ENCODE results near the gene SMYD2.

The SMYD2 gene

DNA sequence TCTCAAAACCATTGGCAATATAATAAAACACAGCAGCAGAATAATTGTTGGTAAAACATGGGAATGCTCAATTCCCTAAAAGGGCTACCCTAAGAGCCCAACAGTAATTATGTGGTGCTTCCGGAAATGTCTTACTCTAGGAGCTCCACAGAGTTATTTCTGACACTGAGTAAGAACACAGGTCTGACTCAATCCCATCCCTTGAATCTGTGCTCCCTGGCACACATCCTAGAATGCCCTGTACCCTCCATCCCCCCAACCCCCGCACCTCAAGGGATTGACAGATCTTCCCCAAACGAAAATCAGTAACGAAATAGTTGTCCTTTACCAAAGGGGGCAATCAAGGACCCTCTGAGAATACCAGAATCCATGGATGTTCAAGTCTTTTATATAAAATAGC, 71.9 kb downstream of the SMYD2 start:
- DNase-seq = no peak
- intact Hi-C loops (cut with DNase I) = no loop called here

DNA sequence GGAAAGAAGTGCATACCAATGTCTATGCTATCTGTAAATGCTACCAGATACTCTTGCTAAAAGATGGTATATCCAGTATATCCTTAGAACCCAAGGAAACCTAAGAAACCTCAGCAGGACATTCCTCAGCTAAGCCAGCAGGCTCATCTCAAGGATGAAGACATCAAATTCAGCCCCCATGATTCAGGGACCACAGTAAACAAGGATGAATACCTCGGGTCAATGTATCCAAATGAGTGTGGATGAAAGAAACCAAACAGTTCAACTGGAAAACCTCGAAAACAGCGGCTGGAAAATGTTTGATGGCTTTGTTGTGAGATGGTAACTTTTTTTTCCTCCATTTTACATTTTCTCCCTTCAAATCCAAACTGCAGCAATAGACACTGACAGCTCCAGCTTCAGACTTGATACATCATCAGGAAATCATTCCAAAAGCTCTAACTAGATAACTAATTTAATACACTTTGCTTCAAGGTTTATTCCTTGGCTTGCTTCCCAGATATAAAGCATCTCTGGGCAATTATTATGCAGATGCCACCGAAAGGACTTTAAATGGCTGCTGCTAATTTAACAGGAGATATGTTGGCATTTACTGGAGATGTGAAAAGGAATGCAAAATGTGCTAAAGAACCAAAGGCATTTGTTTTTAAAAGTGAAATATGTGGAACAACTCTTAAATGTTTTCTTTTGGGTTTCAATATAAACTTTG, 73.6 kb downstream of the SMYD2 start:
- intact Hi-C loops (cut with DNase I) = no loop called here
- DNase-seq = no peak

DNA sequence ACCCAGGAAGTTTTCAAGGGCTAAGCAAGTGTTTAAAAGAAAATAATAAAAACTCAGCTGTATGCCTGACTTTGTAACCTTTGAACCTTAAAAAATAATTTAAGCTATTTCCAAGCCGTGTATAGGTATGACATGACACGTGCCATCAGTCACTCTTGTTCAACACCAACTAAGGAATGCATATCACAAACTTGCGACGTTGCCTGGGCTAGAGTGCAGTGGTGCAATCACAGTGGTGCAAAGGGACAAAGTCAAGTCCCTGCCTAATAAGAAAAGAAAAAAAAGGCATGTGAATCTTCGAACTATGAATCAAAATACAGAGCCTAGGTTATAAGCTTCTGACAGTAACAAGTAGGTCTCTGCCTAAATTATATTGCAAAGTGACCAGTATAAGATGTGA, 79.2 kb downstream of the SMYD2 start:
- intact Hi-C loops (cut with DNase I) = no loop called here
- DNase-seq = no peak

DNA sequence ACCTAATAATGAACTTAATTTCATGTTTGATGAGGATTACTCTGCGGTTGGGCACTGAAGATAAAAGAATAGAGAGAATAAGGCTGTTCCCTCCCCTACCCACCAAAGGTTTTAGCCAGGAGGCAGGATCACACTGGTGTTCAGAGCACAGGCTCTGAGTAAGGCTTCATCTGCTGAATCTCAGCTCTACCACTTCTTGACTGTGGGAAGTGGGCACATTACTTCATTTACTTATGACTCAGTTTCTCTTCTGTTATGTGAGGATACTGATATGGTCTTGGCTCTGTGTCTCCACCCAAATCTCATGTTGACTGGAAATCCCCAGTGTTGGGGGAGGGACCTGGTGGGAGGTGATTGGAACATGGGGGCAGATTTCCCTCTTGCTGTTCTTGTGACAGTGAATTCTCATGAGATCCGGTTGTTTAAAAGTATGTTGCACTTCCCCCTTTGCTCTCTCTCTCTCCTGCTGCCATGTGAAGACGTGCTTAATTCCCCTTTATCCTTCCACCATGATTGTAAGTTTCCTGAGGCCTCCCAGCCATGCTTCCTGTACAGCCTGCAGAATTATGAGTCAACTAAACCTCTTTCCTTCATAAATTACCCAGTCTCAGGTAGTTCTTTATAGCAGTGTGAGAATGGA, 79.7 kb downstream of the SMYD2 start:
- intact Hi-C loops (cut with DNase I) = no loop called here

DNA sequence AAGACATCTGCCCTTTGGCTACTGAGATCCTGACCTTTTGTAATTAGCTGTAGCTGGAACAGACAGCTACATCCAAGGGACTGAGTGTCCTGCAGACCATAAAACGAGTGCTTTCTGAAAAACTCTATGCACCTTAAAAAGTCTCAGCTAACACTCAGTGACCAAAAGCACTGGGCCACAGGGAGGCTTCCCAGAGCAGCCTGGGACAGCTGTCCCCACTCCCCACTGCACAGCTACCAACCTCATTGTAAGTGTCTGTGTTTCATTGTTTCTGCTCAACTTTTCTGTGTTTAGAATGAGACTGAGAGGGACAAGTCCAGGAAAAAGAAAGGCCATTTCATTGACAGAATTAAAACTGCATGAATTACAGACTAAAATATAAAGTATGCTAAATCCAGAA, 80.7 kb downstream of the SMYD2 start:
- DNase-seq = no peak
- intact Hi-C loops (cut with DNase I) = no loop called here

More for the DNA sequence above, 79.7 kb downstream of the SMYD2 start:
- DNase-seq = no peak

DNA sequence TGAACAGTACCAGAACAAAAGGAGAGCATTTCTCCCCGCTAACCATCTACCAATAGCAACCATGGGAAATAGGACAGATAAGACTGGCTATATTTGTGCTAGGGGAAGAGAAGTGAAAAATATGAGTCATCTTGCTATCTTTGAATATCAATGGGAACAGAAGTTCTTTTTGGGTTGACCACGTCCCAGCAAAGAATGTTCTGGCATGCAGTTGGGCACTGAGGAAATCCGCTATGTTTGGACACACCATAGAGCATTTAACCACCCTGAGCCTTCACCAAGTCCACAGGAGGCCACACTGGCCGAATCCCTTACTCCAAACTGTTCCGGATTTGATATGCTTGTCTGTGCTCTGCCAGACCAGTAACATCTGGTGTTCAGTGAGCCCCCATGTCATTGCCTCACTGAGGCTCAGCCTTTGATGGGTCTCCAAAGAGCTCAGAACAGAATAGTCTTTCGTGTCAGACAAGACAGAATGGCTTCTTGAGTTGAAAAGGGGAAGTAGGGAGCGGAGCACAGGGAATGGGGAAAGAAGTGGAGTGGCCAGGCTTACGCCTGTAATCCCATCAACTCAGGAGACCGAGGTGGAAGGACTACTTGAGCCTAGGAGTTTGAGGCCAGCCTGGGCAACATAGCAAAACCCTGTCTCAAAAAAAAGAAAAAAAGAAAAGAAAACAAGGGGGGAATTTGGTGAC, 81.4 kb downstream of the SMYD2 start:
- peak in 3 of 10 donors; percentile 19 to 84 (median 71) for DNase-seq
- intact Hi-C loops (cut with DNase I) = no loop called here

DNA sequence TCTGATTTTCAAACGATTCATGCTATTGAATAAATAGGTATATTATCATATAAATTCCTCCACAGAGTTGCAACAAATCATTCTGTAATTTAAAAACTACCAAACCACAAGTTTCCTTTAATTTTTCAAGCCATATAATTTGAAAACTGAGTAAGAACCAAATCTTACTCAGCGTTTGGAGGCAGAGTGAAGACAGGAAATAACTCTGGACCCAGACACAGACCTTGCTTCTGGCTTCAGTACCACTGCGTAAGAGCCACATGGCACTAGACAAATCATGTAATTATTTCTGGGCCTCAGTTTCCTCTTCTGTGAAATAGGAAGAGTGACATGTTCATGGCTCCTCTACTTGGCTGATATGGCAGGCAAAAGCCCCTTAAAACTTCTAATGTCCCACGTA, 82.4 kb downstream of the SMYD2 start:
- DNase-seq = no peak
- intact Hi-C loops (cut with DNase I) = no loop called here

DNA sequence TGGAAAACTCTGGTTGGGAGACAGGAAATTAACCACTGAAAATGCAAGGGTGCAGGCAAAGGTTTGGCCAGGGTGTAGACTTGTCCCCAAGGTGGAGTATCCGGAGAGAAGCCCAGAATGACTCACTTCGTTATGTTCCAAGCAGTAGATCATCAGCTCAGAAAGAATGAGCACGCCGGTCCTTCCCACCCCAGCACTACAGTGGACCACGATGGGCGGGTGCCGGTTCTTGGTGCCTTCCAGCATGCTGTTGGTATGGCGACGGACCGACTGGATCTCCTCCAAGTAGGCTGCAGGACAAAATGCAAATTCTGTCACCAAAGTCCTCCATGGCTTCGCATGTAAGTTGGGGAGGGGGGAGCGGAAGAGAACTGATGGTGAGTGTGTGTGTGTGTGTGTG, 83.4 kb downstream of the SMYD2 start:
- intact Hi-C loops (cut with DNase I) = no loop called here
- DNase-seq = peak in 5 of 10 donors; percentile 13 to 85 (median 77)

DNA sequence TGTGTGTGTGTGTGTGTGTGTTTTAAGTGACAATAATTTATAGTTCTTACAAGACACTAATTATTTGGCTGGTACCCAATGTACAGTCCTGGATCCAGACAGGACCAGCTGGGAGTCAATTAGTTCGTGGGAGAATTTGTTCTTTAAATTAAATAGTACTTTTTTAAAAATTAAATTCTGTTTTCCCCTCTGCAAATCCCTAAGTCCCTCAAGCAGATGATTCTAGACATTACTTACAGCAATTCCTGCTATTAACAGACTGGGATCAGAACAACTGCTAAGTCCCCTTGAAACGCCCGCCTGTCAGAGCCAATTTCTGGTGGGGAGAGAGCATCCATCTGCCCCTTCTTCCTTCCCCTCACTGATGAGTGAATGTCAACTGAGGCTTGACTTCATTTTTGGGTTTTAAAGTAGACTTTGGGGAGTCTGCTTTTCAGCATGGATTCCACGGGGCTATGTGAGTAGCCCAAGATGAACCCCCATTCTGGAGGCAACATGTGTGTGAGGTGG, 83.9 kb downstream of the SMYD2 start:
- no peak for DNase-seq
- intact Hi-C loops (cut with DNase I) = no loop called here

DNA sequence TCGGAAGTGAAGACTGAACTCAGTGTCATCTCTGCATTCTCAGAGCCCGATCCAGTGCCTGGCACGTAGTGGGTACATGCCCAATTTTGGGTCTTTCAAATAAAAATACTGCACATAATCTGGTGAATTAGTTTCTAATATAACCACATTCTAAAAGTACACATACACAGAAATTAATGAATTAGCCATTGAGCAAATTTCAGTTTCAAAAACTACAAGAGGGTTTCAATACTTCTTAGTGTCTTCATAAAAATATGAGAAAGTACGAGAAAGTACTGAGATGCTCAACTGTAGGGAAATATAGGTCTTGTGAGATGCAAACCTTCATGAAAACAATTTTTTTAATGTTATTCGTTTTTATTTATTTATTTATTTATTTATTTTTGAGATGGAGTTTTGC, 86.9 kb downstream of the SMYD2 start:
- intact Hi-C loops (cut with DNase I) = no loop called here
- DNase-seq = no peak

DNA sequence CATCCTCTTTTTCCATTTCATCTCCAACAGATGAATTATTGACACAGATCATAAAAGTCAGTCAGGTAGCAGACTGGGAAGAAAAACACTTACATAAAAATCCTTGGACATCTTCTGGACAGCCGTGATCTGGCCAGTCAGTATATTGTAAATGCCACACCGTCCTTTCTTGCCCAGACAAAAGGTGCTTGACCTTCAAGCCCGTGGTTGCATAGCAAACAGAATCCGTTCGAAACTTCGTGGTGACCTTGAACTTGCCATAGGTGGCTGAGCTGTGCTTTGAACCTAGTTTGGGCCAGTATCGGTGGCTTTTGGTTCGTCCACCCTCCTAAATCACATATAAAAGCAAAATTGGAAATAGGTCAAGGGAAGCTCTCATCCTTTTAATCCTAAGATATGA, 88.4 kb downstream of the SMYD2 start:
- intact Hi-C loops (cut with DNase I) = no loop called here
- DNase-seq = no peak

DNA sequence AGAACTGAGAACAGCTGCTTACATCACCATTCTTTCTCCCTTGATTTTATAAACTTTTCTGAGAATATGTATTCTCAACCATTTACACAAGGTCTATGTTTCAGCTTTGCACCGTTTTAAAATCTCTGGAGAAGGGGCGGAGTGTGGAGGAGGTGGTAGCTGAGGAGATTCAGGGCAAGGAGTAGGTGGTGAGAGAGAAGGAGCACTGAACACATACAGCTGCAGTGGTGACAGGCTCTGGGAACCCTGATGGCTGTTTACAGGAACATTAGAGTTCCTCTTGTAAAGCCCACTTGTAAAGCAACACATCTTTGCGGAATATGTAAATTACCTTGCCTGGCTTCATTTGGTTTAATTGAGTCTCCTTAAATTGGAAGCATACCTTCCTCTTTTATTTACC, 89.7 kb downstream of the SMYD2 start:
- intact Hi-C loops (cut with DNase I) = no loop called here
- peak in 4 of 10 donors; percentile 26 to 73 (median 44) for DNase-seq

DNA sequence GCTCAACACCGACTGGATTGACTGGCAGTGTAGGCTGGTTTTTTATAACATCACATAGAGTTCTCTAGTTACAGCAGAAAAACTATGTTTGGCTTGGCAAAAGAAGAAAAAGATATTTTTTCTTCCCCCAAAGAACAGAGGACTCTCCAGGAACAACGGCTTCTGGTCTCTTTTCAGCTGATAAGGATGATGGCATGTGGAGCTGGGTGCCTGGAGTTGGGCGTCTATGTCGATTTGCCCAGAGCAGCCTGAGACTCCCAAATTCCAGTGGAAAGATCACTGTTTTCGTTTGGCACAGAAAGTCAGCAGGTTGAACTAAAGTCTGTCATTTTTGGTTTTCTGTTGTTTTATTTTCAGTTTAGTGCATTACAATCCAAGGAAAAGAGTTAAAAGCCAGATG, 91.1 kb downstream of the SMYD2 start:
- intact Hi-C loops (cut with DNase I) = no loop called here
- peak in 4 of 10 donors; percentile 22 to 83 (median 54) for DNase-seq

DNA sequence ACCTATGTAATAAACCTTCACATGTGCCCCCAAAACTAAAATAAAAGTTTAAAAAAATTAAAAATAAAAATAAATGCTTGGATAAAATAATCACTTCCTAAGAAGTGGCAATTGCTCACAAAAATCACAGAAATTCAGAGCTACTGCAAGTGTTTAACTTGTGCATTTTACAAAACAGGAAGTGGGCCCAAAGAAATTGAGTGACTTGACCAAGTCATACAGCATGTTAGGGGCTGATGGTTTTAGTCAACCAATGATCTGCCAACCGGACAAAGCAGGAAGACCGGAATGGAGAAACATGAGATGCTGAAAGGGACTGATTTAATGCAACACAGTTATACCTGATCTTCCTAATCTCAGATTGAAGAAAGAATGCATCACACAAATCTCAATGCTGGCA, 96.5 kb downstream of the SMYD2 start:
- no peak for DNase-seq
- intact Hi-C loops (cut with DNase I) = no loop called here

DNA sequence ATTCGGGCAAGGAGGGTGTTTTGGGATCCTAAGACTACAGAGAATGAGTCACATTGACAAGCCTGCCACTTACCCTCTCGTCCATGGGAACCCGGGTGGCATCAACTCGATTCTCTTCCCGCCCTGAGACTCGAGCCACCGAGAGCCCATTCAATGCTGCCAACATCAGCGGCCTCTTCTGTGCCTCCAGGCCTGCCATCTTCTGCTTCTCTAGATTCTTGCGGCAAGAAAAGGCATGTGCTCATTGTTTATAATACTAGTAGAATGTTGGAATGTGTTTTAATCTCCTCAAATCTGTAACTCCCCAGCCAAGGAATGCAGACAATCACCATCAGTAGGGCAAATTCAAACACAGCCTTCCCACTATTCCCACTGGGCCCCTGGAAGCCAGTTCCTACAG, 96.9 kb downstream of the SMYD2 start:
- intact Hi-C loops (cut with DNase I) = no loop called here

DNA sequence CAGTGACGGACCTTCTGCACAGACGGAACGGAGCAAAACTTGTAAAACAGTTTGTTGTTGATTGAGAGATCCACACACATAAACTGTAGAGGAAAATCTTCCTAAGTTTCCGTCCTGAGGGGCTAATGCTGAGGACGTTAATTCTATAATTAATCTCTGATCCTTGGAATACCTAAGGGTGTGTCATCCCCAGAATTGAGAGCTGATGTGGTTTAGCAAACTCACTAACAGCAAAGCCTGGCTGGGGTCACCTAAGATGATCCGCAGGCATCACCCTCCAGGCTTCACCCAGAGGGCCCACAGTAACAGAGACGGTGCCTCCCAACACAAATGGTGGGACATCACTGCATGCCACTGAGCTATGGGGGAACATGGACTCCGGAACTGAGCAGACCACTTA, 97.5 kb downstream of the SMYD2 start:
- intact Hi-C loops (cut with DNase I) = no loop called here

More for the DNA sequence above, 96.9 kb downstream of the SMYD2 start:
- DNase-seq = no peak

DNA sequence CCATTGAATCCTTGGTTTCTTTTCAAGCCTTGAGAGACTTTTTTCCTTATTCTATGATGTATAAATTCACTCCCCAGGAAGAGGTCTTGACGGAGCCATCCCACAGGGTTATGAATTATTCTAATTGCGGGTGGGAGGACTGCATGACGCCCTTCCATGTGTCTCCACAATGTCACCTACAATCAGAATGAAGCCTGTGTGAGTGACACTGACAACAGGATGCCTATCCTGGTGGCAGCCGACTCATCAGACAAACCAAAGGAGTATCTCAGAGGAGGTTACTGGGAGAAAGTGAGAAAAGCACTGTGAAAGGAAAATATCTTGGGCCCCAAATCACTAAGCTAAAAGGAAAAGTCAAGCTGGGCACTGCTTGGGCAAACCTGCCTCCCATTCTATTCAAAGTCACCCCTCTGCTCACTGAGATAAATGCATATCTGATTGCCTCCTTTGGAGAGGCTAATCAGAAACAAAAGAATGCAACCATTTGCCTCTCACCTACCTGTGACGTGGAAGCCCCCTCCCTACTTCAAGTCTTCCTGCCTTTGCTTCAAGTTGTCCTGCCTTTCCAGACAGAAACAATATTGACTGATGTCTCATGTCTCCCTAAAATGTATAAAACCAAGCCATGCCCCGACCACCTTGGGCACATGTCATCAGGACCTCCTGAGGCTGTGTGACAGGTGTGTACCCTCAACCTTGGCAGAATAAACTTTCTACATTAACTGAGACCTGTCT, 98.4 kb downstream of the SMYD2 start:
- no peak for DNase-seq
- intact Hi-C loops (cut with DNase I) = no loop called here

More for the DNA sequence above, 97.5 kb downstream of the SMYD2 start:
- no peak for DNase-seq

DNA sequence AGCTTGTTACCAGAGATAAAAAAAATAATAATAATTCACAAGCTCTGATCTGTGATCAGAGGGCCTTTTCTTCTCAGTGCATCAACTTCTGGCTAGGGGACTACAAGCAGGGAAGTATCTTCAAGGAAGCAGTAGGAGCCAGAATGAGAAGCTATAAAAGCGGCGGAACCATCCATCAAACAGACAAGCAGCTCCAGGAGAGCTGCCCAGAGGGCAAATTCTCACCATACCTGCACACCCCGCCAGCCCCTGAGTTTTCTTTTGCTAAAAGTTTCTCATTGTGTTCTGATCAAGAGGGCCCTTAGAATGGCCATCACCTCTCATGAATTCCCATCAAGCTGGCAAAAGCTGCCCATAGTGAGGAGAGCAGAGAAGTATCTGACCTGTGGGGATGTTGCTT, 99.4 kb downstream of the SMYD2 start:
- no peak for DNase-seq
- intact Hi-C loops (cut with DNase I) = no loop called here

DNA sequence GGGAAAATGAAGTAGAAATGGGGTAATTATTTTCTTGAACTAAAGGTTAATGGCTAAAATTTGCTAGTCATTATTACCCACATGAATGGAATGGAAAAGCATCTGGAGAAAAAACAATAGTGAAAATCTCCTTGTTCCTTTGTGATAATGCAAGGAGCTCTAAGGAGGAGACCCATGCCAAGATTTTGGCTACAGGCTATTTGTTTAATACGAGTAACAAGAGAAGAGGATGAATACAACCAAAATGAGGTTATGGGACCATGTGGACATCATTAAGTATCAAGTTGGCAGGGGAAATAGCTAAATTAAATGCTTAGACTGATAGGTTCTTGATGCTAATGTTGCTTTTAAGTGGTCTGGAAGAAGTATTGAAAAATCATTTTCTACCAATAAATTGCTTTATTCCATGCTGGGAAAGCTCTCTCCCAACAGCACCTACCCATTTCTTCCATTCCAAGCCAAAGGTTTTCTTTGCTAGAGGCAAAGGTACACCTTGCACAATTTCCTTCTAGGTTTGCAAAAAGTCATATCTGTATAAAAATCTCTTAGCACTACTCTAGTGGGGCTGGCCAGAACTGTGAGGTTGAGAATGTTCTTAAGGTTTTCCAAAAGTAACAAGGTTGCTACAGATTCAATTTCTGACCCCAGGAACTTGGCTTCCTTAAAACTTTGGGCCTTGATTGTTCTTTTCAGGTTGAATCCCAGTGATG, 100.2 kb downstream of the SMYD2 start:
- intact Hi-C loops (cut with DNase I) = no loop called here
- no peak for DNase-seq
